Heart right ventricle (tissue), 16 donors: ENCODE measurements around the gene TRNT1. TPM values are rescaled to one million over a fixed set of nuclear protein-coding genes. Genes with fewer than 3 reads are reported as not detected.
A peak's percentile ranks its signal among the peaks of the same experiment; 100 is the strongest.

ENCODE experiments used
- ATAC-seq, 8 donors: fragments of 200-7000 bp; cut with Tn5 transposase; one replicate each; pipeline ENCODE4 v1.9.1; 2020; ENCODE audit warnings: mild to moderate bottlenecking in 8 of 8, moderate library complexity in 8 of 8, moderate number of reproducible peaks in 1 of 8
- DNase-seq, 2 donors: peaks; one replicate each; pipeline ENCODE4 v3.0.0-alpha.2; 2020
- H3K27ac ChIP-seq, 10 donors: fragments of 200-600 bp; sonication (generic) in 2 of 10; one replicate each; pipeline versions ENCODE4 v1.5.0 to v1.8.0; 2020 to 2022; ENCODE audit warnings: mild to moderate bottlenecking in 3 of 10
- H3K27me3 ChIP-seq, 7 donors: fragments of 200-600 bp; one replicate each; pipeline ENCODE4 v1.8.0; 2021 to 2022; ENCODE audit warnings: mild to moderate bottlenecking in 2 of 7
- H3K36me3 ChIP-seq, 9 donors: fragments of 200-600 bp; sonication (generic) in 1 of 9; one replicate each; pipeline versions ENCODE4 v1.5.0 to v1.8.0; 2020 to 2022; ENCODE audit warnings: mild to moderate bottlenecking in 2 of 9
- H3K4me1 ChIP-seq, 9 donors: fragments of 200-600 bp; sonication (generic) in 1 of 9; one replicate each; pipeline versions ENCODE4 v1.5.0 to v1.8.0; 2020 to 2022; ENCODE audit warnings: mild to moderate bottlenecking in 4 of 9
- H3K4me3 ChIP-seq, 10 donors: fragments of 200-600 bp; sonication (generic) in 2 of 10; one replicate each; pipeline versions ENCODE4 v1.5.0 to v1.8.0; 2020 to 2022; ENCODE audit warnings: mild to moderate bottlenecking in 7 of 10, moderate library complexity in 2 of 10
- H3K9me3 ChIP-seq, 11 donors: fragments of 200-600 bp in 10 of 11; sonication (generic) in 2 of 11; one replicate each; pipeline versions ENCODE4 v1.5.0 to v1.8.0; 2013 to 2022; ENCODE audit warnings: mild to moderate bottlenecking in 2 of 11, control low read depth in 1 of 11, moderate library complexity in 1 of 11
- CTCF ChIP-seq, 9 donors: fragments of 200-600 bp; sonication (generic) in 2 of 9; IDR thresholded peaks; one replicate each; pipeline versions ENCODE4 v1.5.0 to v1.8.0; 2021 to 2022; ENCODE audit warnings: antibody characterized with exemption in 9 of 9, mild to moderate bottlenecking in 5 of 9, moderate library complexity in 1 of 9
- WGBS, 2 donors: extraction: QIAGEN DNeasy Blood & Tissue Kit; methylation state at CpG; one replicate each; pipeline ENCODE4 v1.1.7; 2013; ENCODE audit warnings: inconsistent platforms in 1 of 2; 5-methylcytosine and 5-hydroxymethylcytosine counted together
- intact Hi-C, 10 donors: fragments of 100-400 bp; cut with DNase I; formaldehyde crosslinking; loops; one replicate each; pipeline versions ENCODE4 v1.11.1 to v1.14.2; 2022
- polyA plus RNA-seq, 2 donors: library from polyadenylated mRNA; stranded (reverse); fragments of 200-250 nt; gene quantifications; one replicate each; pipeline ENCODE4 v1.2.3, GENCODE V29; 2013
- total RNA-seq, 10 donors: library from RNA; stranded (reverse); fragmentation: NEBNext Ultra II Directional in 3 of 10; extraction: Animal tissue kit (Norgen Biotek cat#: 25700) in 3 of 10; gene quantifications; one replicate each; pipeline versions ENCODE4 v1.2.1 to v1.2.4, GENCODE V29; 2021 to 2023
- donor health status: Arrhythmogenic right ventricular cardiomyopathy.
- donor health status: ischemic (EF 13 %, LVEDD 7.1; RV severe dilation, severe dysfunction).
- donor health status: healthy with polysubstance abuse.
- donor health status: DM: no; HTN: yes; CAD: no.
- donor health status: DM: no; HTN: no; CAD: no.
- donor health status: ischemic (EF 25% LVEDD 6.9; RV normal size, moderate dysfunction).
- donor health status: ischemic (EF 25% LVEDD 5.7; RV mildly dilated, moderate dysfunction).
- donor health status: healthy.
- donor health status: DM: yes; HTN: yes; CAD: no.
- donor health status: Ischemic cardiomyopathy.
- donor health status: ischemic (EF 35%, LVEDD 5.7; RV mildly dilated, moderate dysfunction).
- donor health status: nonischemic (EF 11% LVEDD 7.7; RV severe dilation, severe dysfunction).
- donor health status: DM: yes; HTN: yes; CAD: no.
- donor health status: PGD.
- donor health status: ischemic (EF 29% LVEDD 5.4; RV normal size, mild dysfunction).
- donor health status: nonischemic (EF 23%, LVEDD 6.1; RV moderate dilation, normal function).

TRNT1 gene
- total and polyA plus RNA-seq, 12 donors, result 5.8 to 14.5 (median 10.6) TPM

GRCh38 chr3:3160826-3161225, 34.1 kb downstream of the TRNT1 start:
- no peak for DNase-seq
- H3K27me3 ChIP-seq, result no peaks in the 10 kb centered on the region
- peak overlapping the region in 1 of 10 donors; percentile 5 for H3K27ac ChIP-seq
- intact Hi-C loops, result no loop called here
- 50 to 58% methylated on average over 2 of the region's 2 CpGs for WGBS, 2 donors
- ATAC-seq, result no peak
- no peak overlapping the region for H3K4me3 ChIP-seq
- peaks cover 0 to 12% (median 0%) of the 10 kb centered on the region in 9 donors for H3K4me1 ChIP-seq
- H3K9me3 ChIP-seq, result peaks cover 0 to 6% (median 0%) of the 10 kb centered on the region in 11 donors
- TF ChIP-seq CTCF (IDR thresholded peaks at IDR 0.05), result no peak
- H3K36me3 ChIP-seq, result peaks cover 0 to 100% (median 43%) of the 10 kb centered on the region in 9 donors

- ATAC-seq (no peak), DNase-seq (no peak)
- Histone ChIP-seq H3K4me3 (no peak overlapping the region), H3K4me1 (peaks cover 0 to 11% (median 0%) of the 10 kb centered on the region in 9 donors), H3K27ac (no peak overlapping the region), H3K9me3 (peaks cover 0 to 6% (median 0%) of the 10 kb centered on the region in 11 donors), H3K27me3 (no peaks in the 10 kb centered on the region), H3K36me3 (peaks cover 0 to 100% (median 48%) of the 10 kb centered on the region in 9 donors)
- 64 to 67% methylated on average over 3 of the region's 3 CpGs for WGBS, 2 donors
- TF ChIP-seq CTCF (IDR thresholded peaks at IDR 0.05), result no peak
- intact Hi-C loops, result no loop called here
Observed at GRCh38 chr3:3165241-3165640, 38.5 kb downstream of the TRNT1 start.

GRCh38 chr3:3165650-3166049, 38.9 kb downstream of the TRNT1 start:
- no peak for DNase-seq
- 95 to 96% methylated on average over 3 of the region's 3 CpGs for WGBS, 2 donors
- peaks cover 0 to 100% (median 48%) of the 10 kb centered on the region in 9 donors for H3K36me3 ChIP-seq
- peaks cover 0 to 10% (median 2%) of the 10 kb centered on the region in 9 donors for H3K4me1 ChIP-seq
- no peaks in the 10 kb centered on the region for H3K27me3 ChIP-seq
- ATAC-seq, result no peak
- H3K9me3 ChIP-seq, result peaks cover 0 to 6% (median 0%) of the 10 kb centered on the region in 11 donors
- no peak for TF ChIP-seq CTCF (IDR thresholded peaks at IDR 0.05)
- H3K4me3 ChIP-seq, result no peak overlapping the region
- H3K27ac ChIP-seq, result no peak overlapping the region
- intact Hi-C loops, result no loop called here

GRCh38 chr3:3170998-3171397, 44.3 kb downstream of the TRNT1 start:
- Histone ChIP-seq H3K36me3 (peaks cover 0 to 100% (median 31%) of the 10 kb centered on the region in 9 donors), H3K4me3 (no peak overlapping the region), H3K27ac (peak overlapping the region in 5 of 10 donors; percentile 12 to 93 (median 87)), H3K4me1 (peaks cover 0 to 55% (median 35%) of the 10 kb centered on the region in 9 donors), H3K9me3 (no peaks in the 10 kb centered on the region), H3K27me3 (no peaks in the 10 kb centered on the region)
- intact Hi-C loops, result no loop called here
- DNase-seq (no peak), ATAC-seq (no peak)
- 54 to 59% methylated on average over 5 of the region's 5 CpGs for WGBS, 2 donors
- peak in 8 of 9 donors; percentile 6 to 61 (median 45) for TF ChIP-seq CTCF (IDR thresholded peaks at IDR 0.05)
